BLaER1 treated with 17β-estradiol and CSF1 and Interleukin-3, amounts not matched to agents 10 nM and 100 nM (cell line): ENCODE measurements around the gene EFS.

ENCODE experiments used
- H3K27ac ChIP-seq, 11 experiments: shearing (Covaris generic); formaldehyde crosslinking; 2 replicates each; pipeline ENCODE4 v1.8.1; 2022
- H3K27me3 ChIP-seq, 11 experiments: shearing (Covaris generic); formaldehyde crosslinking; 2 replicates each; pipeline ENCODE4 v1.8.1; 2022
- H3K36me3 ChIP-seq, 11 experiments: shearing (Covaris generic); formaldehyde crosslinking; 2 replicates each; pipeline ENCODE4 v1.8.1; 2022
- H3K4me1 ChIP-seq, 10 experiments: shearing (Covaris generic); formaldehyde crosslinking; 2 replicates each; pipeline ENCODE4 v1.8.1; 2022
- H3K4me2 ChIP-seq, 11 experiments: shearing (Covaris generic); formaldehyde crosslinking; 2 replicates each; pipeline ENCODE4 v1.8.1; 2022
- H3K4me3 ChIP-seq, 10 experiments: shearing (Covaris generic); formaldehyde crosslinking; 2 replicates each; pipeline ENCODE4 v1.8.1; 2022
- H3K9ac ChIP-seq, 11 experiments: shearing (Covaris generic); formaldehyde crosslinking; 2 replicates each; pipeline ENCODE4 v1.8.1; 2022
- H3K9me3 ChIP-seq, 11 experiments: shearing (Covaris generic); formaldehyde crosslinking; replicated peaks in 1 of 11; 2 replicates each; pipeline ENCODE4 v1.8.1; 2022
- H4K20me1 ChIP-seq, 11 experiments: shearing (Covaris generic); formaldehyde crosslinking; 2 replicates each; pipeline ENCODE4 v1.8.1; 2022
- Cebpa-rat ChIP-seq, 11 experiments: shearing (Covaris generic); IDR thresholded peaks; 2 replicates each; pipeline ENCODE4 v1.8.1; 2022

EFS gene

GRCh38 chr14:23316300-23316699 lies 48.7 kb downstream of the EFS start:
- no peak overlapping the region for H3K9ac ChIP-seq
- H3K4me3 ChIP-seq = no peak overlapping the region
- H3K27me3 ChIP-seq = no peaks in the 10 kb centered on the region
- peaks cover 6 to 10% (median 9%) of the 10 kb centered on the region in 10 experiments; a peak in 15 of 20 replicates for H3K4me1 ChIP-seq
- no peak overlapping the region for H3K4me2 ChIP-seq
- H3K36me3 ChIP-seq = peaks cover 14 to 71% (median 40%) of the 10 kb centered on the region in 11 experiments; a peak in 20 of 22 replicates
- no peak overlapping the region for H3K27ac ChIP-seq
- peaks cover 0 to 6% (median 0%) of the 10 kb centered on the region in 11 experiments; a peak in 1 of 22 replicates for H4K20me1 ChIP-seq
- TF ChIP-seq Cebpa-rat (IDR thresholded peaks at IDR 0.05) = no peak
- H3K9me3 ChIP-seq = peaks cover 0 to 6% (median 0%) of the 10 kb centered on the region in 11 experiments; a peak in 2 of 22 replicates

GRCh38 chr14:23310546-23310945 lies 54.4 kb downstream of the EFS start:
- Histone ChIP-seq H3K4me2 (peak overlapping the region in 2 of 11 experiments; percentile 88 to 99; a peak in 2 of 22 replicates), H4K20me1 (peaks cover 0 to 37% (median 12%) of the 10 kb centered on the region in 11 experiments; a peak in 13 of 22 replicates), H3K27me3 (no peaks in the 10 kb centered on the region), H3K4me1 (peaks cover 38 to 47% (median 43%) of the 10 kb centered on the region in 10 experiments), H3K9ac (0 out of 22 replicates have a peak overlapping the region, but pooled peaks of 1 of the 11 experiments have one; percentile 94), H3K27ac (no peak overlapping the region), H3K9me3 (no peaks in the 10 kb centered on the region), H3K4me3 (no peak overlapping the region), H3K36me3 (peaks cover 29 to 72% (median 55%) of the 10 kb centered on the region in 11 experiments; a peak in 21 of 22 replicates)
- no peak for TF ChIP-seq Cebpa-rat (IDR thresholded peaks at IDR 0.05)

DNA sequence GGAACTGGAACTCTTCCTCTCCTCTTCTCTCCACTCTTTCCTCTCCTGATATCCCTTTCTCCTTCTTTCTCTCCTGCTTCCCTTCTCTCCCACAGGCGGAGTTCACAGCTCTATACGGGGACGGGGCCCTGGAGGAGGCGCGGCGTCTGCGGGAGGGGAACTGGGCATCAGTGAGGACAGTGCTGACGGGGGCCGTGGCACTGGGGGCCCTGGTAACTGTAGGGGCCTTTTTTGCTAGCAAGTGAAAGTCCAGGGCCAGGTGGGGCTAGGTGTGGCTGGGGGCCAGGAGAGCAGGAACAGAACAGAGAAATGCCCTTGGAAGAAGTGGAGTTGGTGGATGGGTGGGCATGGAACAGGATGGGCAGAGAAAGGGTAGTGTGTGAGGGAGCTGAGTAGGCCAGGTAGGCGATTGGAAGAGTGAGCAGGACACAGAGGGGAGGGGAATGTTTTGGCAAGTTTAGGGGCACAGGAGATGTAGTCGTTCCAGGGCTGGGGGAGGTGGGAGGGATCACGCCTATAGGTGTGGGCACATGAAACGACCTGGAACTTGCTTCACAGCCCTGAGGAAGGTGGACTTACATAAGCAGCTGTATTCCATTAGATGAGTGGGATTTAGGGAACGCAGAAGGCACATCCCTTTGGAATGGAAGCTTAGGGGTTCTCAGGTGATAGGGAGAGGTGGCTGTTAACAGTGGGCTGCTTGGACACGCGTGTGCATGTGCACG lies 56.1 kb downstream of the EFS start:
- Histone ChIP-seq H3K36me3 (peaks cover 29 to 64% (median 52%) of the 10 kb centered on the region in 11 experiments; a peak in 21 of 22 replicates), H3K4me3 (peak overlapping the region in 4 of 10 experiments; percentile 86 to 98 (median 96); a peak in 4 of 20 replicates), H3K27me3 (no peaks in the 10 kb centered on the region), H3K9ac (peak overlapping the region in 7 of 11 experiments; percentile 4 to 96 (median 89); a peak in 10 of 22 replicates), H3K4me1 (peaks cover 47 to 62% (median 52%) of the 10 kb centered on the region in 10 experiments), H3K4me2 (peak overlapping the region; percentile 88 to 100 (median 96)), H3K27ac (no peak overlapping the region), H3K9me3 (no peaks in the 10 kb centered on the region), H4K20me1 (peaks cover 0 to 37% (median 12%) of the 10 kb centered on the region in 11 experiments; a peak in 13 of 22 replicates)
- no peak for TF ChIP-seq Cebpa-rat (IDR thresholded peaks at IDR 0.05)

DNA sequence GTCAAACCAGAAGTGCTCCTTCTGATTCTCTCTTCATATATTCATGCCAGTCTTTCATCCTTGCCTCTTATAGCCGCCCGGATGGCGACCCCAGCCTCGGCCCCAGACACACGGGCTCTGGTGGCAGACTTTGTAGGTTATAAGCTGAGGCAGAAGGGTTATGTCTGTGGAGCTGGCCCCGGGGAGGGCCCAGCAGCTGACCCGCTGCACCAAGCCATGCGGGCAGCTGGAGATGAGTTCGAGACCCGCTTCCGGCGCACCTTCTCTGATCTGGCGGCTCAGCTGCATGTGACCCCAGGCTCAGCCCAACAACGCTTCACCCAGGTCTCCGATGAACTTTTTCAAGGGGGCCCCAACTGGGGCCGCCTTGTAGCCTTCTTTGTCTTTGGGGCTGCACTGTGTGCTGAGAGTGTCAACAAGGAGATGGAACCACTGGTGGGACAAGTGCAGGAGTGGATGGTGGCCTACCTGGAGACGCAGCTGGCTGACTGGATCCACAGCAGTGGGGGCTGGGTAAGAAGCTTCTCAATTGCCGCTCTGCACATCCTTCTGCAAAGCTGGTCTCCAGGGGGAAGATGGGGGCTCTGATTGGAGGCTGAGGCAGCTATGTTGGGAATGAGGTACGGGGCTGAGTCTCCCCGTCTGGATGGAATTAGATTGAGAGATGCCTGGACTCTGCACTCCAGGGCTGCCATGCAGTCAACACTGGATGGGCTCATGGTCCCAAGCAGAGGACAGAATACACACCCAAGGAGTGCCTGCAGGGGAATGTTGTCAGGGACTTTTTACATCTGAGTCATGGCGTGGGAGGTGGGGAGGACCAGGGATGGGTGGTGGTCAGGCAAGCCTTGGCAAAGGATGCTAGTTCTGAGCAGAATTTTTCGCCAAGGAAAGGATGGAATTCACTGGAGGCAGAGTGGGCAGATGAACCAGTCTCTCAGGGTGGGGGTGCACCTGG lies 57.0 kb downstream of the EFS start:
- Histone ChIP-seq H3K9me3 (no peaks in the 10 kb centered on the region), H4K20me1 (peaks cover 0 to 37% (median 12%) of the 10 kb centered on the region in 11 experiments; a peak in 13 of 22 replicates), H3K4me2 (peak overlapping the region; percentile 88 to 100 (median 96)), H3K27me3 (no peaks in the 10 kb centered on the region), H3K27ac (peak overlapping the region in 7 of 11 experiments; percentile 78 to 88 (median 85); a peak in 7 of 22 replicates), H3K9ac (peak overlapping the region; percentile 80 to 96 (median 88); a peak in 20 of 22 replicates), H3K36me3 (peaks cover 25 to 55% (median 49%) of the 10 kb centered on the region in 11 experiments; a peak in 21 of 22 replicates), H3K4me3 (peak overlapping the region; percentile 70 to 98 (median 80); a peak in 19 of 20 replicates), H3K4me1 (peaks cover 52 to 71% (median 60%) of the 10 kb centered on the region in 10 experiments)
- no peak for TF ChIP-seq Cebpa-rat (IDR thresholded peaks at IDR 0.05)

- H3K4me2 ChIP-seq = peak overlapping the region; percentile 88 to 100 (median 96)
- H3K36me3 ChIP-seq = peaks cover 23 to 48% (median 43%) of the 10 kb centered on the region in 11 experiments; a peak in 21 of 22 replicates
- H3K27me3 ChIP-seq = no peaks in the 10 kb centered on the region
- H3K4me1 ChIP-seq = peaks cover 54 to 74% (median 64%) of the 10 kb centered on the region in 10 experiments
- H3K4me3 ChIP-seq = peak overlapping the region; percentile 70 to 98 (median 80)
- no peaks in the 10 kb centered on the region for H3K9me3 ChIP-seq
- peak overlapping the region; percentile 77 to 88 (median 84) for H3K27ac ChIP-seq
- TF ChIP-seq Cebpa-rat (IDR thresholded peaks at IDR 0.05) = no peak
- peak overlapping the region; percentile 80 to 96 (median 88) for H3K9ac ChIP-seq
- peaks cover 0 to 37% (median 12%) of the 10 kb centered on the region in 11 experiments; a peak in 13 of 22 replicates for H4K20me1 ChIP-seq
Measured at GRCh38 chr14:23307146-23307530, 57.8 kb downstream of the EFS start.

DNA sequence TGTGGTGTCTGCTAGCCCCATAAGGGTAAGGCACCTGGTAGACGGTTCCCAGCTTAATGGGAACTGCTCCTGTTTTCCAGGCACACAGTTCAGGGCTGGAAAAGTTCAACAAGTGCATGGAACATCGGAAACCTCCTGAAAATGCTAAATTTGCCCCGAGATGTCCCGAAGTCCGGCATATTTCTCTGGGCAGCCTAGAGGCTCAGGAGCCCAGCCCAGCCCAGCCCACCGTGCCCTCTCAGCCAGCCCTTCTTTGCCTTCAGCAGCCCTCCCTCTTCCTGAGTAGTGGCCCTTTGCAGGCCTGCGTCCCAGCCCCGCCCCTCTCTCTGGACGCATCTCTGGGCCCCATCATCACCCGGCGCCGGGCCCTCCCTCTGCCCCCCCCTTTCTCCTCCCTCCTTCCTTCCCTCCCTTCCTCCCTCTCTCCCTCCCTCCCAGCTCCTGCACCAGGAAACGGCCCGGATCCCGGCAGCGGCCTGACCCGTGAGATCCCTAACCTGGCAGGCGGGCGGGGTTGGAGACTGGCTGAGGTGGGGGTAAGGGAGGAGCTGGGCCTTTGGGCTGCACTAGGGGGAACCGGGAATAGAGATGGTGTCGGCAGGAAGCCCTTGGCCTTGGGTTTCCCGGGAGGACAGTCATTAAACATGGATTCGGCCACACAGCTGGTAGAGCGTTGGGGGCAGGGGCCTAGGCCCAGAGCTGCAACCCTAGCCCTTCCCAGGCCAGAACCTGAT lies 58.4 kb downstream of the EFS start, which contains the start of gene BCL2L2:
Gene BCL2L2 (plus strand): TSS at position 422 of the 734 bp plus-strand sequence. CDS start 935 bp downstream, outside the sequence.
- no peak for TF ChIP-seq Cebpa-rat (IDR thresholded peaks at IDR 0.05)
- Histone ChIP-seq H3K4me1 (peaks cover 54 to 74% (median 64%) of the 10 kb centered on the region in 10 experiments), H3K4me2 (peak within 1 kb of the TSS; percentile 88 to 100 (median 96)), H3K4me3 (peak within 1 kb of the TSS; percentile 70 to 98 (median 80)), H3K9ac (peak within 1 kb of the TSS; percentile 80 to 96 (median 88)), H3K9me3 (no peaks in the 10 kb centered on the region), H4K20me1 (peaks cover 0 to 37% (median 12%) of the 10 kb centered on the region in 11 experiments; a peak in 13 of 22 replicates), H3K36me3 (peaks cover 18 to 43% (median 38%) of the 10 kb centered on the region in 11 experiments; a peak in 21 of 22 replicates), H3K27me3 (no peaks in the 10 kb centered on the region), H3K27ac (peak within 1 kb of the TSS; percentile 77 to 88 (median 84))
